HG02970 (cell line): Measurements from ENCODE around the gene GRIK4.
"Not testable (repeated sequence)": the region's sequence is repeated elsewhere in the genome, so short reads cannot be mapped to it uniquely, and the experiment has no call there.

Source experiments
- ATAC-seq: cut with Tn5 transposase; IDR thresholded peaks from one replicate; pipeline ENCODE4 v1.9.1; 2021; ENCODE audit warnings: mild to moderate bottlenecking, moderate library complexity, moderate number of reproducible peaks; ENCODE audit not compliant: unreplicated experiment, low FRiP score

The GRIK4 gene

DNA sequence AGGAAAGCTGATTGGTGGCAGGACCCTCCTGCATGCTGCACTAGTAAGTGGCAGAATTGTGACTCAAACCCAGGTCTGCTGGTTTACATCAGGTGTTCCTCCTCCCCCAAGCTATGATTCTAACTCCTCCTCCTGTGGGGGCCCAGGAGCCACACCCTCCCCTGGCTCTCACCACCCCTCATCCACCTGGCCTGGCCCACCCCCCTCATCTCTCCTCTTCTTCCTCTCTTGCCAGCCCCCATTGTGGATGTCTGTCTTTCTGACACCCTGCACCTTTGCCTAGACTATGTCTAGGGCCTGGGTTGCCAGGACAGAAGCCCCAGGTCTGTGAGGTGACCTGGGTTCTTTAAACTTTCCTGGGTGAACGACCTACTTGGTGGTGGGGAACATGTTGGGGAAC, 59.9 kb downstream of the GRIK4 start:
- no peak for ATAC-seq

DNA sequence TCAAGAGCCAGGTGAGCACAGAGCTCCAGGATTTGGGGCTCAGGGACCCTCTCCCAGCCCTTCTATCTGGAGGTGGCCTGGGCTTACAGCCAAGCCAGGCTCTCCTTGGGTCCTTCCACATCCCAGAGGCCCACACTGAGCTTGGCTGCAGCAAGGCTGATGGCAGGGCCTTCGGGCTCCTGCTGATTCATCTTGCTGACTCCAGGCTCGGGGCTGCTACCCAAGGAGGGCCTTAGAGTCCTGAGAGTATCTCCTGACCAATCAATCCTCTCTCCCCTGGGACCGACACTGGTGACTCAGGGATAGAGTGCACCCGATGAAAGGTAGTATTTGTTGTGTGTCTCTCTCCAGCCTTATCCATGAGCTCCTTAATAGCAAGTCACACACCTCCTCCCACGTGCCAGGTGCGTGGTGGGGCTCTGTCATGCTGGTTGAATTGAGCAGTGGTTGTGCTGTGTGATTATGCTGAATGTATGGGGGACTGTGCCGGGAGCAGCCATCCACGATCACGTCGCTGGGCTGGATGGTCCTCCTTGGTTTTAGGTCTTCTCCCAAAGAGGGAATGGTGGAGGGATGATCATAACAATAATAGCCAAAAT, 62.3 kb downstream of the GRIK4 start:
- no peak for ATAC-seq

DNA sequence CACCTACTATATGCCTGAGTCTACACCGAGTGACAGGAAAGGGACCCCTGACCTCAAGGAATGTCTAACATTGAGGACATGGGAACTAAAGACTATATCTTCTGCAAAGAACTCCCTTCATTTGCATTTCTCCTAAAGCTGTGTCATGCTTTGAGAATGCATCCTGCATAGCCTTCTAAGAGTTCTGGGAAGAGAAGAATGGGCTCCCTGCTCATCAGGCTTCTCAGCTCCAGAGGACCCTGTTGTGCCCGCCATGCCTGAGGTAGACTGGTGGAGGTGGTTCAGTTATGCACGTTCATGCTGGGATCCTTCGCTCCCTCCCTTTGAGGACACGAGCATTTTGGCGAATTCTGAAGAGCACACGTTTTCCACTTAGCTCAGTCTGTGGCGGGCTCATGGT, 63.3 kb downstream of the GRIK4 start:
- no peak for ATAC-seq

DNA sequence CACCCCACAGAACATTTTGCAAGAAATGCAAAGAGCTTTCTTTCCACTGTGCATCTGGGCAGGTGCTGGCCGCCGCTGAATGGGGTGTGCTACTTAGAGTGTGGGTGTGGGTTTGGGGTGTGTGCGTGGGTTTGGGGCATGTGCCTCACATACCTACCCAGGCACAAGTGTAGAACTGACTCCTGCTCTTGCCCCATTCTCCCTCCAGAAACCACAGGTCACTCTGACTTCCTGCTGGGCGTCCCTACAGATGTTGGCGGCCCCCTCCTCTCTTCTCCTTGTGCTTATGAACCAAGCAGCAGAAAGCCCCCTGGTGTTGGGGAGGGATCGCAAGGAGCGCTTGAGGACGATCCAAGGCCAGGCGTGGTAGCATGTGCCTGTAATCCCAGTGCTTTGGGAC, 63.9 kb downstream of the GRIK4 start:
- no peak for ATAC-seq

DNA sequence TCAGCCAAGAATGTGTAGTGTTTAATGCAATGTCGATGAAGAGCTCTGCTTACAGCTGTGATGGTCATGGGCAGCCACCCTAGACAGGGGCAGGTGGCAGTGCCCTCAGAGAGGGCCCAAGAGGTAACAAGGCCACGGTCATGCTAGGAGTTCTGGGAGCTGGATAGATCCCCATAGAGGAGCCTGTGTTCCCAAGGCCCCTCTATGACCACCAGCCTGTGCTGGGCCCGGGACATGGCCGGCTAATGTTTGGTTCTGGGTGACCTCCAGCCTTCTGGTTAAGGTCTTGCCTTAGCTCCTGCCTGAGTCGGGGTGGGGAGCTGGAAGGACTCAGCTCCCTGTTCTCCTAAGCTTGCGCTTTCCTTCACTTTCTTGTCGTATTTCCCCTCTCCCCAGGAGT, 65.1 kb downstream of the GRIK4 start:
- no peak for ATAC-seq

GRCh38 chr11:120577041-120577440, 65.5 kb downstream of the GRIK4 start:
- ATAC-seq, result no peak

- ATAC-seq, result no peak
These were observed 66.2 kb downstream of the GRIK4 start for GRCh38 chr11:120577624-120578363.

DNA sequence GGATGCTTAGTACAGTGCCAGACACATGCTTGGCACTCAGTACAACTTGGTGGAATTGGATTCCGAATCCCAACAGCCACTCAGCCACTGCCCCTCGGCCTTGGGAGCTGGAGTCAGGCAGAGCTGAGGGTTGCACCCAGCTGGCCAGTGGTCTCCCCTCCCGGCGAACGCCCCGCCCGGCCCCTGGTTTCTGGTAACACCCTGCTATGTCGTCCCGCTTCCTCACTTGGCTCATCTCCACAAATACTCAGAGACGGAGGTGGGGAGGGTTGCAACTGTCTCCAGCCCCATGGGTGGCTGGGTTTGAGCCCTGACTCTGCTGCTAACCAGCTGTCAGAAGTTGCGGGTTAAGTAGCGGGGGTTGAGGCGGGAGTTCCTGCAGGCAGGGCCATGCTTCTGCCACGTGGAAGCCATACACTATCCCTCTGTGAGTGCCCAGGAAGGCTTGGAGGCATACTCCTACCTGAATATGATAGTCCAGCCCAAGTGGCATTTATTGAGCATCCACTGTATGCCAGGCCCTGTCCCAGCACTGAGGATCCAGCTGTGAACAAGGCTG, 67.1 kb downstream of the GRIK4 start:
- ATAC-seq, result no peak

DNA sequence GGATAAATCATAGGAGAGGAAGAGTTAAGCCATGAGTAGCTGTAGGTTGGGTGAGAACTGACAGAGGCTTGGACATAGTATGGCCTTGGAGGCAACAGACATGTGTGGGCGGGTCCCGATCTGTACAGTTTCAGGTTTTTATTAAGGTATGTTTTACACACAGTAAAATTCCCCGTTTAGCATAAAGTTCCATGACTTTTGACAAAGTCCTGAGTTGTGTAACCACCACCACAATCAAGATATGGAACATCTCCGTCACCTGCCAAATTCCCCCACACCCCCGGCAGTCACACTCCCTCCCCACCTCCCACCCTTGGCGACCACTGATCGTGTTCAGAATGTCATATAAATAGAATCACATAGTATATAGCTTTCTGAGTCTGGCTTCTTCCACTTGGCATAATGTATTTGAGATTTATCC, 68.1 kb downstream of the GRIK4 start:
- no peak for ATAC-seq

GRCh38 chr11:120581313-120581712, 69.8 kb downstream of the GRIK4 start:
- ATAC-seq, result no peak

GRCh38 chr11:120582535-120582934, 71.0 kb downstream of the GRIK4 start:
- not testable (repeated sequence) for ATAC-seq

GRCh38 chr11:120586072-120586471, 74.5 kb downstream of the GRIK4 start:
- ATAC-seq, result no peak

DNA sequence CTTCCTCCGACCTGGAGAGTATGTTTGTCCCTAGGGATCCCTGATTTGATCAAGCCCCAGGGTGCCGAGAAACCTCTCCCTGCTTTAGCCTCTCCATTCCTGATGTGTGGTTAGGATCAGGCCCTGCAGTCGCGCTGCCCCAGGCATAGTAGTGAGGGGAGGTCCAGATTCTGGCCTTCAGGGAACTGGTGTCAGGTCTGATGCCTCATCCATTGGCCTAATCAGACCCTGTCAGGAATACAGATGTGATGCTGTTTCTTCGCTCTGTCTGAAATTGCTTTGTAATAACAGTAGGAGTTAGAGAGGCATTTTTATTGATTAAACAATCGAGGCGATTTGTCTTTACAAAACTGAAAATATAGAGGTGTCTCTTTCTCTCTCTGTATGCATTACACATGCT, 75.2 kb downstream of the GRIK4 start:
- ATAC-seq, result no peak

GRCh38 chr11:120587299-120587698, 75.8 kb downstream of the GRIK4 start:
- ATAC-seq, result no peak

DNA sequence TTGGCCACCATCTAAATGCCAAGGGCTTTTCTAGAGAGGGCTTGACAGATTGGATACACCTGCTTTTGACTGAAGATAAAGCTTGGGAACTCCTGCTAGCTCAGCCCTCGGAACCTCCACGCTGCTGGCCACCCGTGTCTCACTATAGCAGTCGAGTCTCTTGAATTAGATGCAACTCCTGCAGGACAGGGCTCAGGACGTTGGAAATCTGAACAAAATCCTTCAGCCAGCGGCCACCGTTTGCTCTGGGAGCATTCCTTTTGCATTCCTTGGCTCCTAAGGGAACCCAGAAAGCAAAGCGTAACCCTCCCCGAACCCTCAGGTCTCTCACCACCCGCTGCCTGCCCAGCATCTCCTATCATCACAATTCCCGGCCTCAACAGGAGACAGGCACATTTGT, 77.8 kb downstream of the GRIK4 start:
- ATAC-seq, result no peak

- ATAC-seq, result no peak
These were observed 78.9 kb downstream of the GRIK4 start for GRCh38 chr11:120590472-120590871.

- no peak for ATAC-seq
These were observed 83.2 kb downstream of the GRIK4 start for GRCh38 chr11:120594746-120595145.

DNA sequence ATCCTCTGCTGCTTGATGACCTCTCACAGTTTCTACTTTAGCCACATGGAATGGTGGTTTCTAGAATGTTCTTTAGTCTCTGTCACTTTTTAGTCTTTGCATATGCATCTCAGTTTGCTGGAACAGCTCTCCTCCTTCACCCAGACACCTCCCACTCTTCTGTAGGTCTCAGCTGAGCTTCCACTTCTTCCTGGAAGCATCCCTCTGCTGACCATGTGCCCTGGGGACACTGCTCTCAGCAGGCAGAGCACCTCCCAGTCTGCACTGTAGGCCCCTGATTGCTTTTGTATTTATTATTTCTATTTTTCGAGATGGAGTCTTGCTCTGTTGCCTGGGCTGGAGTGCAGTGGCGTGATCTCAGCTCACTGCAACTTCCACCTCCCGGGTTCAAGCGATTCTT, 84.0 kb downstream of the GRIK4 start:
- ATAC-seq, result no peak

- no peak for ATAC-seq
These were observed 86.0 kb downstream of the GRIK4 start for GRCh38 chr11:120597250-120598215.

DNA sequence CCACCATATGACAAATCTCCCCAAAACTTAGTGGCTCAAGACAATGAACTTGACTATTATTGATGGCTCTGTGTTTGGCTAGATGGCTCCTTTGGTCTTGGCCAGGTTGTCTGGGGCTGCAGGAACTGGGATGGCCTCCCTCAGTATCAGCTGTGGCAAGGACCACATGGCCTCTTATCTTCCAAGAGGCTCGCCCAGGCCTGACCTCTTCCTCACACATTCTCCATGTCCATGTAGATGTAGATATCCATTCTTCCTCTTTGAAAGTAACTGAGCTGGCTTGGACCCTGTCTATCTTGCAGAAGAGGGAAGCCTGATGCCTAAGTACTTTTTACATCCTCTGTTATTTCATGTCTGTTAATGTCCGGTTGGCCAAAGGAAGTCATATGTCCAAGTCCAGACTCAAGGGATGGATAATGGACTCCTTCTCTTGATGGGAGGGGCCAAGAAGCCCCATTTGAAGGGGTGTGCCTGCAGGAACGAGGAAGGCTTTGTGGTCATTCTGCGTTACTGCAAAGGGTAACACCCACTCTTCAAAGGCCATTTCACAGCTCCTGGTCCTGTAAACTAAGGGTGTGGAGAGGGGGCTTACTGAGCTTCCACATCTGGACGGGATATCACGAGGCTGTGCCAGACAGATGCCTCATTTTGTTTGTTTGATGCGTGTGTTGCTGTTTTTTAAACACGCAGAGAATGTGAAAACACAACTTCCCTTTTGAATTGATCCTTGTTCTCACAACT, 87.1 kb downstream of the GRIK4 start:
- ATAC-seq, result no peak
